ENCODE data around the gene COMT. TPM values are rescaled to one million over a fixed set of nuclear protein-coding genes. Genes with fewer than 3 reads are reported as not detected.
A peak's percentile ranks its signal among the peaks of the same experiment; 100 is the strongest.

The COMT gene
- 10 to 100 TPM; 92.6 to 95.3 TPM for total RNA-seq

GRCh38 chr22:19941365-19942082 is at the start of gene COMT, which contains the start of gene TXNRD2:
TSS of gene COMT (plus strand) at chr22:19941772. CDS start at chr22:19962527, 20,755 bp downstream.
TSS of gene TXNRD2 (minus strand) at chr22:19941818. CDS start at chr22:19941803, 15 bp downstream.
- peak; percentile 84 for DNase-seq
- Mint-ChIP-seq H3K36me3 (peaks cover 6% of the 10 kb centered on the region), H3K4me1 (peaks cover 22% of the 10 kb centered on the region), H3K27ac (peak within 1 kb of the TSS; percentile 96), H3K27me3 (no peaks in the 10 kb centered on the region), H3K4me3 (peak within 1 kb of the TSS; percentile 96), H3K9me3 (ENCODE audit: low read depth) (peaks cover 2% of the 10 kb centered on the region)
- ATAC-seq, result peak; percentile 95
- CTCF ChIA-PET, result interaction anchor here (2.3 to 3.6 kb wide), 2 partner anchors 31 to 211 kb away, joined by 11 read pairs; no protein-coding TSS in a partner anchor

GRCh38 chr22:19892257-19892879 is 49.2 kb upstream of the COMT start:
- CTCF ChIA-PET, result interaction anchor here (1.0 to 1.3 kb wide), 4 partner anchors 37 to 162 kb away, joined by 3 to 6 read pairs (median 4); no protein-coding TSS in a partner anchor
- peak overlapping the region; percentile 61 for H3K4me3 Mint-ChIP-seq
- peak overlapping the region; percentile 89 for H3K27ac Mint-ChIP-seq
- no peaks in the 10 kb centered on the region for H3K27me3 Mint-ChIP-seq
- peak; percentile 68 for DNase-seq
- peaks cover 25% of the 10 kb centered on the region for H3K4me1 Mint-ChIP-seq
- H3K9me3 Mint-ChIP-seq (ENCODE audit: low read depth), result no peaks in the 10 kb centered on the region
- ATAC-seq, result peak; percentile 57
- H3K36me3 Mint-ChIP-seq, result no peaks in the 10 kb centered on the region

GRCh38 chr22:19892925-19893324 is 48.6 kb upstream of the COMT start:
- CTCF ChIA-PET, result interaction anchor here (1.1 kb wide), 1 partner anchor 41 kb away, joined by 4 read pairs; no protein-coding TSS in a partner anchor
- ATAC-seq, result no peak
- DNase-seq, result no peak
- H3K36me3 Mint-ChIP-seq, result no peaks in the 10 kb centered on the region
- no peaks in the 10 kb centered on the region for H3K27me3 Mint-ChIP-seq
- no peaks in the 10 kb centered on the region for H3K9me3 Mint-ChIP-seq (ENCODE audit: low read depth)
- H3K4me1 Mint-ChIP-seq, result peaks cover 25% of the 10 kb centered on the region
- H3K4me3 Mint-ChIP-seq, result no peak overlapping the region
- H3K27ac Mint-ChIP-seq, result no peak overlapping the region

- H3K27ac Mint-ChIP-seq, result no peak overlapping the region
- ATAC-seq, result no peak
- no peak for DNase-seq
- H3K4me3 Mint-ChIP-seq, result no peak overlapping the region
- no peaks in the 10 kb centered on the region for H3K27me3 Mint-ChIP-seq
- CTCF ChIA-PET, result no interaction called here
- H3K9me3 Mint-ChIP-seq (ENCODE audit: low read depth), result no peaks in the 10 kb centered on the region
- peaks cover 25% of the 10 kb centered on the region for H3K4me1 Mint-ChIP-seq
- no peaks in the 10 kb centered on the region for H3K36me3 Mint-ChIP-seq
Measured at GRCh38 chr22:19893363-19893762, 48.2 kb upstream of the COMT start.

- CTCF ChIA-PET, result interaction anchor here (1.2 kb wide), 1 partner anchor 165 kb away, joined by 5 read pairs; no protein-coding TSS in a partner anchor
- ATAC-seq (no peak), DNase-seq (no peak)
- Mint-ChIP-seq H3K4me3 (no peak overlapping the region), H3K4me1 (peaks cover 22% of the 10 kb centered on the region), H3K27me3 (no peaks in the 10 kb centered on the region), H3K27ac (no peak overlapping the region), H3K36me3 (no peaks in the 10 kb centered on the region), H3K9me3 (ENCODE audit: low read depth) (no peaks in the 10 kb centered on the region)
Measured at GRCh38 chr22:19895160-19895849, 46.3 kb upstream of the COMT start.

- DNase-seq, result no peak
- no peak overlapping the region for H3K4me3 Mint-ChIP-seq
- H3K27me3 Mint-ChIP-seq, result no peaks in the 10 kb centered on the region
- no peaks in the 10 kb centered on the region for H3K9me3 Mint-ChIP-seq (ENCODE audit: low read depth)
- ATAC-seq, result no peak
- H3K36me3 Mint-ChIP-seq, result no peaks in the 10 kb centered on the region
- CTCF ChIA-PET, result interaction anchor here (0.9 to 1.5 kb wide), 3 partner anchors 10 to 166 kb away, joined by 3 to 6 read pairs (median 5); no protein-coding TSS in a partner anchor
- H3K27ac Mint-ChIP-seq, result no peak overlapping the region
- peaks cover 11% of the 10 kb centered on the region for H3K4me1 Mint-ChIP-seq
Measured at GRCh38 chr22:19896665-19897355, 44.8 kb upstream of the COMT start.

- no peak for DNase-seq
- no peaks in the 10 kb centered on the region for H3K36me3 Mint-ChIP-seq
- H3K27ac Mint-ChIP-seq, result no peak overlapping the region
- H3K4me1 Mint-ChIP-seq, result peaks cover 3% of the 10 kb centered on the region
- H3K9me3 Mint-ChIP-seq (ENCODE audit: low read depth), result no peaks in the 10 kb centered on the region
- no peaks in the 10 kb centered on the region for H3K27me3 Mint-ChIP-seq
- ATAC-seq, result no peak
- CTCF ChIA-PET, result interaction anchor here (1.1 to 1.5 kb wide), 2 partner anchors 13 to 167 kb away, joined by 5 to 6 read pairs; no protein-coding TSS in a partner anchor
- H3K4me3 Mint-ChIP-seq, result no peak overlapping the region
Measured at GRCh38 chr22:19897726-19898125, 43.8 kb upstream of the COMT start.

GRCh38 chr22:19898145-19898544 is 43.4 kb upstream of the COMT start:
- DNase-seq (no peak), ATAC-seq (no peak)
- H3K4me3 Mint-ChIP-seq, result no peak overlapping the region
- H3K9me3 Mint-ChIP-seq (ENCODE audit: low read depth), result no peaks in the 10 kb centered on the region
- no peaks in the 10 kb centered on the region for H3K36me3 Mint-ChIP-seq
- no peaks in the 10 kb centered on the region for H3K4me1 Mint-ChIP-seq
- no peaks in the 10 kb centered on the region for H3K27me3 Mint-ChIP-seq
- CTCF ChIA-PET, result interaction anchor here (1.1 kb wide), 1 partner anchor 12 kb away, joined by 6 read pairs; no protein-coding TSS in a partner anchor
- H3K27ac Mint-ChIP-seq, result no peak overlapping the region

GRCh38 chr22:19898831-19899567 is 42.6 kb upstream of the COMT start:
- no peaks in the 10 kb centered on the region for H3K27me3 Mint-ChIP-seq
- ATAC-seq (no peak), DNase-seq (no peak)
- H3K4me3 Mint-ChIP-seq, result no peak overlapping the region
- H3K9me3 Mint-ChIP-seq (ENCODE audit: low read depth), result no peaks in the 10 kb centered on the region
- no peak overlapping the region for H3K27ac Mint-ChIP-seq
- CTCF ChIA-PET, result interaction anchor here (1.0 kb wide), 1 partner anchor 168 kb away, joined by 4 read pairs; no protein-coding TSS in a partner anchor
- no peaks in the 10 kb centered on the region for H3K36me3 Mint-ChIP-seq
- H3K4me1 Mint-ChIP-seq, result no peaks in the 10 kb centered on the region

GRCh38 chr22:19900707-19901436 is 40.7 kb upstream of the COMT start:
- H3K36me3 Mint-ChIP-seq, result no peaks in the 10 kb centered on the region
- H3K27me3 Mint-ChIP-seq, result no peaks in the 10 kb centered on the region
- H3K4me3 Mint-ChIP-seq, result no peak overlapping the region
- no peak overlapping the region for H3K27ac Mint-ChIP-seq
- no peaks in the 10 kb centered on the region for H3K4me1 Mint-ChIP-seq
- no peaks in the 10 kb centered on the region for H3K9me3 Mint-ChIP-seq (ENCODE audit: low read depth)
- CTCF ChIA-PET, result interaction anchor here (1.6 to 6.2 kb wide), 3 partner anchors 9 to 170 kb away, joined by 4 to 35 read pairs (median 9); no protein-coding TSS in a partner anchor
- DNase-seq (no peak), ATAC-seq (no peak)

GRCh38 chr22:19901577-19902244 is 39.9 kb upstream of the COMT start:
- CTCF ChIA-PET, result interaction anchor here (1.6 to 6.2 kb wide), 3 partner anchors 9 to 171 kb away, joined by 4 to 35 read pairs (median 9); no protein-coding TSS in a partner anchor
- DNase-seq (no peak), ATAC-seq (no peak)
- H3K4me3 Mint-ChIP-seq, result no peak overlapping the region
- peak overlapping the region; percentile 40 for H3K27ac Mint-ChIP-seq
- H3K4me1 Mint-ChIP-seq, result no peaks in the 10 kb centered on the region
- no peaks in the 10 kb centered on the region for H3K9me3 Mint-ChIP-seq (ENCODE audit: low read depth)
- no peaks in the 10 kb centered on the region for H3K27me3 Mint-ChIP-seq
- no peaks in the 10 kb centered on the region for H3K36me3 Mint-ChIP-seq

Measured in activated CD8-positive, alpha-beta memory T cell treated with anti-CD3 and anti-CD28 coated beads, Interleukin-2, amount 10 ng/mL, durations not matched to agents 7 days and 5 days (primary cell).